ENCODE measurements around the gene TMEM109. TPM values are rescaled to one million over a fixed set of nuclear protein-coding genes. Genes with fewer than 3 reads are reported as not detected.

TMEM109 gene
- total and polyA plus RNA-seq, 2 of the 13 experiments (the other 11 are each of a cell fraction or from before 2014, with no cell fraction given), result 7.7 to 18.0 TPM

GRCh38 chr11:60924110-60924905, 10.3 kb downstream of the TMEM109 start, which contains the start of gene TMEM132A (continued):
- peak; percentile 59; the same call in 1 of the 2 replicates for TF ChIP-seq PRDM15 (CRISPR knock-in tag; IDR thresholded peaks at IDR 0.05)
- TF ChIP-seq ZNF44 (CRISPR knock-in tag; IDR thresholded peaks at IDR 0.05), result no peak
- TF ChIP-seq ZSCAN22 (CRISPR knock-in tag; IDR thresholded peaks at IDR 0.05), result no peak
- peak; percentile 28; the same call in 1 of the 2 replicates for TF ChIP-seq ZNF225 (CRISPR knock-in tag; IDR thresholded peaks at IDR 0.05)
- no peak for TF ChIP-seq SKIL (CRISPR knock-in tag; IDR thresholded peaks at IDR 0.05; ENCODE audit: borderline replicate concordance)
- no peak for TF ChIP-seq AGO2 (optimal IDR thresholded peaks at IDR 0.05; ENCODE audit: low read depth, low read length)
- no peak for TF ChIP-seq SCMH1 (CRISPR knock-in tag; IDR thresholded peaks at IDR 0.05; ENCODE audit: borderline replicate concordance)
- no peak for TF ChIP-seq THAP9 (CRISPR knock-in tag; IDR thresholded peaks at IDR 0.05; ENCODE audit: borderline replicate concordance)
- no peak for TF ChIP-seq ZNF24 (IDR thresholded peaks at IDR 0.05)
- no peak for TF ChIP-seq SATB2 (CRISPR knock-in tag; IDR thresholded peaks at IDR 0.05)
- no peak for TF ChIP-seq ARID2 (CRISPR knock-in tag; IDR thresholded peaks at IDR 0.05; ENCODE audit: borderline replicate concordance)
- TF ChIP-seq NFYC (CRISPR knock-in tag; IDR thresholded peaks at IDR 0.05), result no peak
- no peak for TF ChIP-seq ZC3H13 (CRISPR knock-in tag; IDR thresholded peaks at IDR 0.05)
- TF ChIP-seq HIVEP1 (CRISPR knock-in tag; IDR thresholded peaks at IDR 0.05), result peak; percentile 10; the same call in 1 of the 2 replicates
- no peak for TF ChIP-seq PLSCR1 (CRISPR knock-in tag; IDR thresholded peaks at IDR 0.05; ENCODE audit: borderline replicate concordance)
- TF ChIP-seq MLX (CRISPR knock-in tag; IDR thresholded peaks at IDR 0.05), result no peak
- TF ChIP-seq ZNF784 (CRISPR knock-in tag; IDR thresholded peaks at IDR 0.05; ENCODE audit: borderline replicate concordance), result peak; percentile 94
- TF ChIP-seq JUND (CRISPR knock-in tag; IDR thresholded peaks at IDR 0.05), result no peak
